GM19238 (cell line): ENCODE results near the gene KRT8.
A peak's percentile ranks its signal among the peaks of the same experiment; 100 is the strongest.
"Not testable (repeated sequence)": the region's sequence is repeated elsewhere in the genome, so short reads cannot be mapped to it uniquely, and the experiment has no call there.

Experiments used
- DNase-seq: peaks from one replicate; pipeline ENCODE4 v3.0.0; 2011; ENCODE audit warnings: low spot score; ENCODE audit not compliant: insufficient read length

KRT8 gene

GRCh38 chr12:52874573-52875435 is 30.1 kb downstream of the KRT8 start:
- no peak for DNase-seq

DNA sequence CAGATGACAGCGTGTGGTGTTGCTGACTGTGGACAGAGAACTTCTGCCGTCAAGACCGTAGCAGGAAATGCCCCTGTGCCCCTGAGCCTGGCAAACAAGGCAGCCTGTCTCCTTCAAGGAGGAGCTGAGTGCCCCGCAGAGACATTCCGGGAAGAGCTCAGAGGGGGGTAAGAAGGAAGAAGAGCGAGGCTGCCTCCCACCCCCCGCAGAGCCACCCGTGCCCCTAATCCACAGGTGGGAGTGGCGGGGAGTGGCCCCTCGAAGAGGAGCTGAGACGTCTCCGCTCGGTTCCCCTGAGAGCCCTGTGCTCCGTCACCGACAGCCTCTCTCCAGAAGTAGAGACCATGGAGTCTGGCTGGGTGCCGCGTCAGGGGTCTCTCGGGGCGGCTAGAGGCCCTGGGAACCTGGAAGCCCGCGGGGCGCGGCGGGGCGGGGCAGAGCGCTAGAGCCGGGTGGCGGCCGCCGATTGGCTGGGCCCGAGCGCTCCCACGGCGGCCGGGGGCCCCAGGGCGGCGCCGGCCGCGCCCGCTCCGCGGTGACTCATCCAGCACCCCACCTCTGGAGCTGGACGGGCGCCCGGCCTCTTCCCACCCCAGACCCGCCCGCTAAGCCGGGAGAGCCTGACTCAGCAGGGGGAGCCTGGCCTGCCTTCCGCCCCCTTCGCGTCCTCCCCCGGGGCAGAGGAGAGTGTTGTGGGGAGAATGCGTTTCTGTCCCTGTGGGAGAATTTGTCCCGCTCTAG is 30.9 kb downstream of the KRT8 start:
- DNase-seq = no peak

GRCh38 chr12:52873513-52873831 is 31.4 kb downstream of the KRT8 start:
- DNase-seq = no peak

DNA sequence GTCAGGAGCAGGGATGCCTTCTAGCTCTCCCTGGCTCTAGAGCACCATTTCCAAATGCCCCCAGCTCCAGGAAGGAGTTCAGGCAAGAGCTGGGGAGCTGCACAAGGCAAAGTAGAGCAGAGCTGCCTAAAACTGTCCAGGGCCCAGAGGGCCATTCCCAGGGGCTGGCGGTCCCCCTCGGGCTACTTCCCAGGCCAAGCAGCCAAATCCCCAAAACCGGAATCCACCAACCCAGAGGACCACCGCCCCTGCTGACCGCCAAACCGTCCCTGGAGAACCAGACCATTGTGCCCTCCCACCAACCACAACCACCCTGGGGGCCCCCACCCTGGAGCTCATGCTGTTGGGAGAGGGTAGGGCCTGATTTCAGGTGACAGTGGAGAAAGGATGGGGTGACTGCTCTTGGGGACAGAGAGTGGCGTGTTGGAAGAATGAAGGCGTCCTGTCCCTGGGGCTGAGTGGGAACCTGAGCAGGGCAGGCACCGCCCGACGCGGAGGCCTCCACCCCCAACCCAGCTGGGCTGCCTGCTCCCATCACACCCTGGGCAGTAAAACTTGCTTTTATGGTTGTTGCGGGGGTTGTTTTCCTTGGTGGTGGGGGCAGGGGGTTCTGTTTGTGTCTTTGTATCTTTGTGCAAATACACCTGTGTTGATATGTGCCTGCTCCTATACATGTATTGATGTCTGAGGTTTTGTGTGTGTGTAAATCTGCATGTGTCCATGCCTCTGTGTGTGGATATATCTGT is 32.1 kb downstream of the KRT8 start:
- no peak for DNase-seq

DNA sequence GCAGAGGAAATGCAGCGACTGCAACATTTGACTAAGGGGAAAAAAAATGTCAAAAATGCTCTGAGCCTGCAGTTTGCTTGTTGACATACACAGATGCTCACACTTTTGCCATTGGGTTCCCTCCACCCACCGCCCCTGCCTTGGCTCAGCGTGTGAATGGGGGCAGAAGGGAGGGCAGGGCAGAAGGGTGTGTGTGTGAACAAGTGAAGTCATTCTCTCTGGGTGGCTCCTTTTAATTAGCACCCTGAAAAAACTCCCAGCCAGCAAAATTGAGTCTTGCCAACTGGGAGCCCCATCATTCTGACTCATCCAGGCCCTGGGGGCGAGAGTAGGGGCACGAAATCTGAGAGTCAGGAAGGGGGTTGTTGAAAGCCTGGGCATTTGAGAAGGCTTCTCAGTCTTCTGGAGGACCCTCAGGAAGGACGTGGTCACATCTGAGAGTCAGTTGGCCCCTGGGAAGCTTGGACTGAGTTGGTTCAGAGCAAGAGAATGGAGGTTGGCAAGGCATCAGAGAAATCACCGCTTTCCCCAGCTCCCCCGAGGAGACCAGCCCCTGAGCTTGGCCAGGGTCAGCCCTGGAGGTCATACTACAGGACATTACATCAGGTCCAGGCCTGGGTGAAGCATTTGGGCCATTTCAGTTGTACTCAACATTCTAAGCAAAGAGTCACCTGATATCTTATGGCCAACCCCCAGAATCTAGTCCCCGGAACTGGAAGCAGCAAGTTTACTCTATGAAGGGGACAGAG is 33.4 kb downstream of the KRT8 start:
- DNase-seq = no peak

DNA sequence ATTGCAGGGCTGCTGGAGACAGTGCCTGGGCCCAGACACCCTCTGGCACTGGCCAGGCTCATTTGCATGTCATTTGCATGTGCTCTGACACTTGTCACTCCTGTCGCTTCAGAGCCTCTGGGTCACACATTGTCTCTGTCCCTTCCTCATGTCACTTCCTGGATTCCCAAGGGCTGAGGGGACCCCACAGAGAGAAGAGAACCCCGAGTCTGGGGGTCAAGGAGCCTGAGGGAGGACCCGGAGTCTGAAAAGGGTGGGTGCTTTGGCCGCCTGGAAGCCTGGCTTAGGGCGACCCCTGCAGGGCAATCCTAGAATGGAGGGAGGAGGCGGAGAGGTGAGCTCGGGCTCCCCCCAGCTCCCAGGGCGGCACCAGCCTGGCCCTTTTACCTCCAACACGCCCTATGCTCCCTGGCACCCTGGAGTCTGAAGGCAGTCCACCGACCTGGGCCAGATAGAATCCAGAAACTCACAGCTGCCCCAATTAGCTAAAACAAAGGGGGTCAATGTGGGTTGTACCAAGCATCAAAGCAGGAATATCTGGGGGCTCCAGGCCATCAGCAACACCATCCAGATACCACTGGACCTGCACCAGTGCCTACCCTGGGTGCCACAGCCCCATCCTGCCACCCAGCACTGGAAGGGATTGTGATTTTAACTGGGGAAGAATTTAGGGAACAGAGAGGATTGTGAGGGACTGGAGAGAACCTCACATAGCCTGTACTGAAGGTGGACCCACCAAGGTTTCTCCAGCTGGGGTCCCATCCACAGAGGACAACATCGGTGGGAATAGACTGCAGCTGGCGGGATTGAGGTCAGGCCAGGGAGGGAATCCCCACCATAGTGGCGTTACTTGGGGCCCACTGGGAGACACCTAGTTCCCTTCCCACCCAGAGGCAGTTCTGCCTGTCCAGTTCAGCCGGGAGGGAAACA is 34.2 kb downstream of the KRT8 start:
- DNase-seq = peak; percentile 67

DNA sequence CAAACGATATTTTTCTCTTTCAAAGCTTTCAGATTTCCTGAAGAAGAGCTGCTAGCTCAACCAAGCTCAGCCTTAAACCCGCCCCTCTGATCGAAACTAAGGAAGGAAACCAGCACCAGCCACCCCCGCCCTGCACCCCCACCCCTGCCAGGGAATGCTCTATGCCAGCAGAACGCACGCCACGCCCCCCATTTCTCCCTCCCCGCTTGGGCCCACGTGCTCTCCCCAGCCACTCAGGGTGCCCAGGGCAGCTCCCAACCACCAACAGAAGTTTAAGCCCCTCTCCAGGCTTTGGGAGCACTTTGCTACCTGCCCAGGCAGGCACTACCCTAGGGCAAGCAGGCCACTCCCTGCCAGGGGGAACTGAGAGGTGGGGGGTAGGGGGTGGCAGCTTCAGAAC is 37.2 kb downstream of the KRT8 start:
- no peak for DNase-seq

- DNase-seq = no peak
Observed at GRCh38 chr12:52867152-52867551, 37.7 kb downstream of the KRT8 start.

DNA sequence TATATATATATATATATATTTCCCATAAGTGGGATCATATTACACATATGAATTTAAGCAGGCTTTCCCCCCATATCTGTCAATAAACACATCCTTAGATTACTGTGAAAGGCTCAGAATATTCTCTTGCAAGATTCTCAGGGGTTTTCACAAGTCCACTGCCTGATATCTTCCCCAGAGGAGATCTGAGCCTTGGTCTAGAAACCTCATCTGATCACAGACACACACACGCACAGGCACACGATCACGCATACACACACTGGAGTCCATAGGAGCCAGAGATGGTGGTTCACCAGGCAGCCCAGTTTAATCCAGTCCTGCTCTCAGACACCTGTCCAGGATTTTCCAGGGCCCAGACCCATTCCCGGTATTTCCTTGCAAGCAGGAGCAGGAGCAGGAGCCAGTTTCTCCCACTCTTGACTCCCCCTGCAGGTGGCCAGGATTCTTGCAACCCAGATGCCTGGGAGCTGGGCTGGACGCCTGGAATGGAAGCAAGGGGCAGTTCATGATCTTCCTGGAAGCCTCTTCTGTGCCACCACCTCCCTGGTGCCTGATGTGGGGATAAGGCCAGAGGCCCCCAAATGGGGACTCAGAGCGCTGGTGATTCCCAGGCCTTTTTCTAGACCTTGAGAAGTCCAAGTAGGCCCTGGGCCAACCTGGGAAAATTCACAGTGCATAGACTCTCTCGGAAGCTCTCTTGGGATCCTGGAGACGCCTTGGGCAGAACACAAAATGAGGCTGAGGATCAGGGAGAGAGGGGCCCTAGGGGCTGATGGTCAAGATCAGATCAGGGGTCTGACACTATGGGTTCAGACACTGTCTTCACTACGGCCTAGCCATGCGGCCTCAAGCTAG is 39.6 kb downstream of the KRT8 start:
- no peak for DNase-seq

DNA sequence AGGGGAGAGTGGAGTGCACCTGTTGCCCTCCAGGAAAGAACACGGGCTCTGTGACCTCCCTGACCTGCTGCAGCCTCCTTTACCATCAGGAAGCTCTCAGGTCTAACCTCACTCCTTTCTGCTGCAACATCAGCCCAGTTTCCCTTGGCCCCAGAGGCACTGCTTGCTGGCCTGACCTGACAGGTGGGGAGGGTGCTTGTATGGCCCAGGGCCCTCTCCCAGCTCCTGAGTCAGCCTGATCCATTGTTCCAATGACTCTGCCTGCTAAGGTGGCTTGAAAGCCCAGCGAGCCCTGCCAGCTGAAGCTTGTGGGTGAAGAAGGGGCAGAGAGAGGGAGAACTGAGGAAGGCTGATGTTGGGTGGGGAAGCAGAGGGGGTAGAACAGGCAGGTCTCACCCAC is 42.9 kb downstream of the KRT8 start:
- DNase-seq = no peak

DNA sequence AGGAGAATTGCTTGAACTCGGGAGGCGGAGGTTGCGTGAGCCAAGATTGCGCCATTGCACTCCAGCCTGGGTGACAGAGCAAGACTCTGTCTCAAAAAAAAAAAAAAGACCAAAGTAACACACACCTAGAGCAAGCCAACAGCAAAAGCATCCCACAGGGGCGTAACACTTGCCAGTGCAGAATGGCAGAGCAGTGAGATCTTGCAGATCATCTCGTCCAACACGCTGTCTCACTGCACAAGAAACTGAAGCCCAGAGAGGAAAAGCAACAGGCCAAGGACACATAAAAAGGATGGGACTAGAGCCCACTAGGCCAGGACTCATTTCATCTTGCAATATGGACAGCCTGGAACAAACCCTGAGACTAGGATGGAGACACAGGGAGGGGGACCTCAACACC is 43.4 kb downstream of the KRT8 start:
- DNase-seq = no peak

- no peak for DNase-seq
Observed at GRCh38 chr12:52860102-52860823, 44.6 kb downstream of the KRT8 start.

- no peak for DNase-seq
Observed at GRCh38 chr12:52857500-52857899, 47.4 kb downstream of the KRT8 start.

DNA sequence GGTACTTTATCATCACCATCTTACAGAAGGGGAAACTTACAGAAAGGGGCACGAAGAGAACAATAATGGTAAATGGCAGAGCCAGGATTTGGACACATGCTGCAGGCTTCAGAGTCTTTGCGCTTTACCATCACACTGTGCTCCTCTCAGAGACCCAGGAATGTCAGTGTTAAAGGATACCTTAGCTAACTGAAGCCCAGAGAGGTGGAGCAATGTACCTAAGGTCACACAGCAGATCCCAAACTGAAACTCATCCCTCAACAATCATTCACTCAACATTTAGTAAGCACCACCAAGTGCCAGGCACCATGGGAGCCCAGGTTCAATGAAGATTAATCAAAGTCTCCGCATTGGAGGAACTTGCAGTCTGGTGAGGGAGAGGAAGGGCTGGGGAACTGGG is 48.1 kb downstream of the KRT8 start:
- DNase-seq = no peak

DNA sequence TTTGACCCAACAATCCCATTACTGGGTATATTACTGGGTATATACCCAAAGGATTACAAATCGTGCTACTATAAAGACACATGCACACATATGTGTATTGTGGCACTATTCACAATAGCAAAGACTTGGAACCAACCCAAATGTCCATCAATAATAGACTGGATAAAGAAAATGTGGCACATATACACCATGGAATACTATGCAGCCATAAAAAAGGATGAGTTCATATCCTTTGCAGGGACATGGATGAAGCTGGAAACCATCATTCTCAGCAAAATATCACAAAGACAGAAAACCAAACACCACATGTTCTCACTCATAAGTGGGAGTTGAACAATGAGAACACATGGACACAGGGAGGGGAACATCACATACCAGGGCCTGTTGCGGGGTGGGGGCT is 48.8 kb downstream of the KRT8 start:
- DNase-seq = not testable (repeated sequence)

DNA sequence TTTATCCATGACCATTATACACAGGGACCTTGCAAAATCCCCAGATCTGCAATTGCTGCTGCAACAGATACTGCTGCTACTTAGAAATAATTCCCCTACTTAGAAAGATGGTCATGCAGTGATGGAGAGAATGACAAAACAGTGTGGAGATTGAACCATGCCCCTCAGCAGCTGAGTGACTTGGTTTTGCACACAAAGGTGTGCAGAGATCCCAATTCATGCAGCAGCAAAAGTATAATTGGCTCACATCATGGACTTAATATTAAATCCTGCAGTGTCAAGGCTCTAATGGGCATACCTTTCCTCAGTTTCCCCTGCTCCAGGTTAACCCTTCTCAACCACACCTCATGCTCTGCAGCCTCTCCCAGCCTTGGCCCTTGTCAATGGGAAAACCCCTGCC is 53.1 kb downstream of the KRT8 start:
- DNase-seq = no peak

- no peak for DNase-seq
Observed at GRCh38 chr12:52850681-52851080, 54.2 kb downstream of the KRT8 start.

DNA sequence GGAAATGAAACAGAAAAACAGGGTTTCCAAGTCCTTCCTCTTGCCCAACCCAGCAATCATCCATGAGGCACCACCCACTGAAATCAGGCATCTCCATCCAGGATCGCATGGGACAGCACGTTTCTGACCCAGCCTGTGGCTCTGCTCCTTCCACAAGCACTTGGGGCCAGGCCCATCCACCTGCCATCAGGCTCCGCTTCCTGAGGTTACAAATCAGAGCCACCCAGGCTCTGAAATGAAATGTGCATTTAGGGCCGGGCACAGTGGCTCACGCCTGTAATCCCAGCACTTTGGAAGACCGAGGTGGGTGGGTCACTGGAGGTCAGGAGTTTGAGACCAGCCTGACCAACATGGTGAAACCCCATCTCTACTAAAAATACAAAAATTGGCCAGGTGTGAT is 55.4 kb downstream of the KRT8 start:
- DNase-seq = no peak
